Activated CD4-positive, alpha-beta T cell treated with anti-CD3 and anti-CD28 coated beads, Interleukin-2, Interleukin-4, amounts not matched to agents 100 ng/mL and 50 ng/mL, durations not matched to agents 16 hours and 8 hours (primary cell): ENCODE results near the gene ADGRL3.

Experiments
- DNase-seq: peaks from one replicate; pipeline ENCODE4 v3.0.0-alpha.2; 2020; ENCODE audit warnings: low spot score

The ADGRL3 gene

DNA sequence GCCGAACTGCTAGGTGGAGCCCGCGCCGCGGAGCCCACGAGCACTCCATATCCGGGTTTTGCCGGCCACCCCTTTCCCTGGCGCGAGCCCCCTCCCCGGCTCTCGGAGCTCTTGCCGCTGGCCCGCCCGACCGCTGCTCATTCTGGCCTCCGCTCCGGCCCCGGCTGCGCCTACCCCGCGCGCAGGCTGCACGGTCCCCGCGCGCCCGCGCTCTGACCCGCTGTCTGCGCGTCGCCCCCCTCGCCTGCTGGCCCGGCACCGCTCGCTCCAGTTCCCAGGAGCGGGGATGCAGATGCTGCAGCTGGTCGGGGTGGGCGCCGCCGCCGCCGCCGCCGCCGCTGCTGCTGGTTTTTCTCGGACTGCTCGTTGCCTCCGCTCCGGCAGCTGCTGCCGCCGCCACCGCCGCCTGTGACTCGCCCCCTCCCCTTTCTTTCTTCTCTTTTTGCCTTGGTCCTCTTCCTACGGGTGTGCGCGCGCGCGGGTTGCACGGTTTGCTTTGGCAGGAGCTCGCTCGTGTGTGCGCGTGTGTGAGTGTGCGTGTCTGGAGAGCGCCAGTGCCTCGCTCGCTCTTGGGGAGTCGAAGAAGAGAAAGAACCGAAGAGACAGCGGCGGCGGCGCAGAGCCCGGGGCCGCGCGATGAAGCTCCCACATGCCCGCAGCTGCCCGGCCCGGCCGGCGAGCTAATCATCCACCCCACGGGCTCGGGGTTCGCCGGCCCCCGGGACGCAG, at the start of gene ADGRL3:
TSS of gene ADGRL3 (plus strand) at position 140 of the 729 bp plus-strand sequence.
- DNase-seq, result no peak

DNA sequence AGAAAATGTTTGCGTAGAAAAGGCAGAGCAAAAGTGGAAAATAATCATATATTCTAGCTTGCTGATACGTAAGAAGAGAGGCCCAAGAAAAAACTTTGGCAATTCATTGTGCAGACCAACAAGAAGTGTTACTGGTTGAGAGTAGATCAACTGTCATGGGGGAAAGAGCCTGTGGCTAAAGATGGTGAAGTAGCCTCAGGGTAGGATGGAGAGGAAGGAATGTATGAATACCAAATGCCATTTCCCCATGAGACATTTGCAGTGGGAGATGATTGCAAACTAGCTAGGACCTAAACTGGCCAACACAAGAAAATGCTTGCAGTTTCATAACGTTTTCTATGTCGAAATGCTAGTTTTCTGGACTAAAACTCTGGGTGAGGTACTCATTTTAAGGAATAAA, 47.7 kb upstream of the ADGRL3 start:
- no peak for DNase-seq

DNA sequence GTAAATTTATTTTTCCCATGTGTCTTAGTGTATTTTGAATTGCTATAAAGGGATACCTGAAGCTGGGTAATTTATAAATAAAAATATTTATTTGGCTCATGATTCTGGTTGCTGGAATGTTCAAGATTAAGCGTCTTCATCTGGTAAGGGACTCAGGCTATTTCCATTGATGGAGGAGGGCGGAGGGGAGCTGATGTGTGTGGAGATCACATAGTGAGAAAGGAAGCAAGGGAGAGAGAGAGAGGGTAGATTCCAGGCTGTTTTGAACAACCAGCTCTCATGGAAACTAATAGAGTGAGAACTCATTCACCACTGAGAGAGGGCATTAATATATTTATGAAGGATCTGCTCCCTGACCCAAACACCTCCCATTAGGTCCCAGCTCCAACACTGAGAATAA, 39.6 kb upstream of the ADGRL3 start:
- DNase-seq, result no peak

DNA sequence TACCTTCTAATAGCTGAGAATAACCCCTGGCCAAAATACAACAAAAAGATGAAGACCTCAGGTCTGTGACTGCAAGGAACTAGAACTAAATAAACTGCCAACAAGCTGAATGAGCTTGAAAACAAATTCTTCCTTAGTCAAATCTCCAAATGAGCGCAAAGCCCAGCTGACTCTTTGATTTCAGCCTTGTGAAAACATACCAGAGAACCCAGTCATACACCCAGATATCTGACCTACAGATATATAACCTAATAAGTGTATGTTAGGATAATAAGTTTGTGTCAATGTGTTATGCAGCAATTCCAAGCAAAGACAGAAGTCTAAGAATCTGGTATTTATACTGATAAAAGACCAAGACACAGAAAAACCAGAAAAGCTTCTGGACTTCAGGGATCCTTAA, 38.0 kb upstream of the ADGRL3 start:
- no peak for DNase-seq

DNA sequence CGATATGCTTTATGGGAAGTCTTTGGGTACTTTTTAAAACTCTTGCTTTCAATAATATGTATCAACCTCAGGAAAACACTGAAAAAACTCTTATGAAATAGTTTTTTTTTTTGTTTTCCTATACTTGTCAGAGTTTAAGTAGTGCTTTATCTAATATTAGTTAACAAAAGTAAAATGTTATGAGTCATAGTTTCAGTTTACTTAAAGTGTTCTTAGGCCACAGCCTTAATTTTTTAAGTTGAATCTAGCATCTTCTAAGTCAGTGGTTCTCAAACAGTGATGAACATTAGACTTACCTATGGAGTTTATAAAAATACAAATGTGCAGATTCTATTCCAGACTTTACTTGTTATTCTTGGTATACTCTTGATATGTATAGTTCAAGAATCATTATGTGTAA, 26.3 kb upstream of the ADGRL3 start:
- DNase-seq, result no peak

DNA sequence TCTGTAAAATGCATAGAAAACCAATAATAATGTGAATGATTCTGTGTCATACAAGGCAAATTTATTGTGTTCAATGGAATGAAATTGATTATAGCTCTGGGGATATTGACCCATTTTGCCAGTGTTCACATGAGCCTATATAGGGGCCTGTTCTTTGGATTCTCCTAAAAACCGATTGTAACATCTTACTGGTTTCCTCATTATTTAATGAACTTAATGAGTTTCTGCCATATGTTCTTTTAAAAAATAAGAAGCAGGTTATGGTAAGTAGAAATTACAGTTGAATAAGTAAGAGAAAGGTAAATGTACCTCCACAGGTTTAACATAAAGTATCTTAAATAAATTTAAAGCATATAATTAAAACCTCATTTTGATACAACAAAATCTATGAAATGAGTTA, 24.6 kb upstream of the ADGRL3 start:
- DNase-seq, result no peak

DNA sequence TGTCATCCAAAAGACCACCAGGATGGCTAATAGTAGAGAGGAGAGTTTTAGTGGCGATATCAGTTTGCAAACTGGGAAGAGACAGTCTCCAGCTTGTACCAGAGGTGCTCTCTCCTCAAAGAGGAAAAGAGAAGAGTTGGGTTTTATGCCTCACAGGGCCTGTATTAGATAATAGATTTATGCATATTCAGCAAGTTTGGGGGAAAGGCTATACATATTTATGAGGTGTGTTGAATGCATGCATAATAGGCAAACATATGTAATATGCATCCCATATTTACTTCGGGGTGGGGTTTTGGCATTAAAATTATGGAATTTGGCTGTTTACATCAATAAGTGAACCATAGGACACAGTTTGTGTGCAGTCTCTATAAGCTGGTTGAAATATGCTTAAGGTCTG, 22.8 kb upstream of the ADGRL3 start:
- DNase-seq, result no peak

DNA sequence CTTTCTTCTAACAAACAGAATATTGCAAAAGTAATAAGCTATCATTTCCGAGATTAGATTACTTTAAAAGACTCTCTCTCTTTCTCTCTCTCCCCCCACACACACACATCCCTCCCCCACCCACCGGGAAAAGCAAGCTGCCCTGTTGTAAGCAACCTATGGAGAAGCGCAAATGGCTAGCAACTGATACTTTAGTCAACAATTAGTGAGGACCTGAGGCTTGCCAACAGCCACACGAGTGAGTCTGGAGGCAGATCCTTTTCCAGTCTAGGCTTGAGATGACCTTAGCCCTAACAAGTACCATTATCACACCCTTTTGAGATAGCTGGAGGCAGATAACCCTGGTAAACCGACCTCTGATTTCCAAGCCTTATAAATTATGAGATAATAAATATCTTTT, 19.7 kb upstream of the ADGRL3 start:
- no peak for DNase-seq

DNA sequence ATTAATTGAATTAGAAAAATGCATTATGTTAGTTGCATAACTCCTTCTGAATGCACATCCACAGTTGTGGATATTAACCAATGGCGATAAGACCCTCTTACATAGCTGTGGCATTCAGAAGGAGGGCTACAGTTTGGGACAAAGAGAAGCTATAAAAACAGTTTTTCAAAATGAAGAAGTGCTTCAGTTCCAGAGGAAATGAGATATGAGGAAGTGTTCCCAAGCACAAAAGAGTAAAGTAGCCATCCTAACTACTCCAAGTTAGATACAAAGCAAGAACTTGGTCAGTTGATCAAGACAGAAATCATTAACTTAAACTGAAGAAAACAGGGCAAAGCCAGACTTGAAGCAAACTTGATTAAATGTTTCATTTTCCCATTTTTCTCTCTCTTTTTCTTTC, 17.2 kb upstream of the ADGRL3 start:
- DNase-seq, result no peak

DNA sequence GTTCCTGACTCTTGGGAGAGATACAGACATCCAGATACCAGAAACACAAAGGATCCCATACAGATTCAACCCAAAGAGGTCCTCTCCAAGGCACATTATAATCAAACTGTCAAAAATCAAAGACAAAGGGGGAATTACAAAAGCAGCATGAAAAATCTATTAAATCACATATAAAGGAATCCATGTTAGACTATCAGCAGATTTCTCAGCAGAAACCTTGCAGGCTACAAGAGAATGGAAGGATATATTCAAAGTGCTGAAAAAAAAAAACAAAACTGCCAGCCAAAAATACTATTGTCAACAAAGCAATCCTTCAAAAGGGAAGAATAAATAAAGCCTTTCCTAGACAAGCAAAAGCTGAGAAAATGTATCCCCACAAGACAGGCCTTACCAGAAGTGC, 14.8 kb upstream of the ADGRL3 start:
- no peak for DNase-seq

DNA sequence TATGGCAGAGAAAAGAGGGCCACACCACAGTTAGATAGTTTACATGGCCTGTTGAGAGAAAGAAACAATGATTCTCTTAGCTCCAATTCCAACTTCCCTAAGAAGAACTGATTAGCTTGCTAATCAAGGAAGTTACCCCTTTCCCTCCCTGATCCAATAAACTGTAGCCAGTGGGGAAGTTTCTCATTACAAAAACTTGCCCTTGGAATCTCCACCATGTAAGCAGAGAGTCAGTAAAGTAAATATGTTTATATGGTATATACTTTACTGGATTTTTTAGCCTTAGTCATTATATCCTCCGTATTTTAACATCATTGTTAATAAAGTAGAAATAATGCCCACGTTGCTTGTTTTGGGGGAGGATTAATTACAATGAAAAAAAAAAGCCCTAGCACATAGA, 7.7 kb upstream of the ADGRL3 start:
- DNase-seq, result no peak

DNA sequence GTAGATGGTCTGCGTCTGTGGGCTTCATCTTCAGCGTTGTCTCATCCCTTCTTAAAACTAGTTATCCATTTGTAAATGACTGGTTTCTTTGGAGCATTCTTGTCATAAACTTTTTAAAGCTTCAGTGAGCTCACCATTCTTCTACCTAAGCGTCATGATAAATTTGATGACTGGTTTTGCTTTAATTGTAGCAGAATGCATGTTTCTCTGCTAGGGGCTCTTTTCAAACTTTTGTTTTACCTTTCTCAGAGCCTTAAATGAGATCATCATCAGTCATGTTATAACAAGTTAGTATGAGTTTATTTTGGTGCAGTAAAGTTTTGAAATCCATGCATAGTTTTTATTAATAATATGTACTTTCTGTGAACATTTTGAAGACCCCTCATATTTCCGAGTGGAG, 6.3 kb upstream of the ADGRL3 start:
- DNase-seq, result no peak

DNA sequence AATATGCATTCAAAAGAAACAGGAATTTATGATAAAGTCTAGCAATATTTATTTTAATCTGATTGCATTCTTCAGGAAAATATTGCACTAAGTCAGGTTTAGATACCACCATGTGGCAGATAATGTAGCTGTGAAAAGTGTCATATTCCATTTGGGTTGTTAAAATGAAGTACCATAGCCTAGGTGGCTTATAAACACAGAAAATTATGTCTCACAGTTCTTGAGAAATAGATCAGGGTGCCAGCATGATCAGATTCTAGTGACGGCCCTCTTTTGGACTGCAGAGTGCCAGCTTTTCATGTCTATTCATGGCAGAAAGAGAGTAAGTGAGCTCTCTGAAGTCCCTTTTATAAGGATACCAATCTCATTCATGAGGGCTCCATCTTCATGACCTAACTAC, 5.6 kb upstream of the ADGRL3 start:
- no peak for DNase-seq

DNA sequence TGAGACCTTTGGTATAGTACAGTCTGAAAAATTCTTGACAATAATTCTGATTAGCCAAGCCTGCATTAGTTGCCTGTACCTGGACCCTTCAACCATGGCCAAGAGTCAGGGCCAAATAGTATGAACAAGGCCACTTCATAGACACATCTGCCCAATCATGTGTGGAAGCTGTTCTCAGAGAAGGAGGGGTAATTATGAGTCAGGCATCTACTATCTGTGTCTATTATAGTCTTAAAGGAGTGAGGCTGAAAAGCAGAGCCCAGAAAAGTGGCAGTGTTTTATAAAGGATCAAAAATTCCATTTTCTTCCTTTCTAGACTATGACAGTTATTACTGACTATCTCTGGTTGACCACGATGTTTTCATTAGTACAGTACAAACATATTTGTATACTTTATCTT, 5.0 kb upstream of the ADGRL3 start:
- no peak for DNase-seq

DNA sequence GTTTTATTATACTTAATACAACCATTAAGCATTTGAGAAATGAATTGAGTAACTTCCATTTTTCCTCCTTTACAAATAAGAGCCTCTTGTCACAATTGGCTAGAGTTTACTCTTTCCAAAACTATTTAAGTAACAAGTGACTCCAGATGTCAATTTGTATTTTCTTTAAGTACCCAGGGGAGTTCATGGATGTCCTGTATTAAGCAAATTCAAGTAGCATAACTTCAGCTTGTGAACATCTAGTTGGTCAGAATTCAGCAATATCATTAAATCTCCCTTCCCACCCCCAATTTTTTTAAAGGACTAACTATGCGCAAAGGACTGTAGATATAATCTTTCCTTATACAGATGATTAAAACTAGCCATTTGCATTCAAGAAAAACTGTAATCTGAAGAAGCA, 1.4 kb upstream of the ADGRL3 start:
- no peak for DNase-seq

DNA sequence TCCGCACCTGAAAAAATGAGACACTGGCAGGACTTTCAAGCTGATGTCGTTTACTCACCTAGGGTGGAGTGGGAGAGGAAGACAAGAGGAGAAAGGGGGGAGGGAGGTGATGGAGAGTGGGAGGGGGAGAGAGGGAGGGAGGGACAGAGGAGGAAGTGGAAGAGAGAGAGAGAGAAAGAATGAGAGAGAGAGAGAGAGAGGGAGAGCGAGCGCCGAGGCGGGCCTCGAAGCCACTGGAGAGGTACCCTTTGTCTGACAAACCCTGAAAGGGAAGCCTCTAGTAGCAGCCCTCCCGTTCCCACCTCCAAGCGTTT, 296 bp upstream of the ADGRL3 start:
- no peak for DNase-seq

DNA sequence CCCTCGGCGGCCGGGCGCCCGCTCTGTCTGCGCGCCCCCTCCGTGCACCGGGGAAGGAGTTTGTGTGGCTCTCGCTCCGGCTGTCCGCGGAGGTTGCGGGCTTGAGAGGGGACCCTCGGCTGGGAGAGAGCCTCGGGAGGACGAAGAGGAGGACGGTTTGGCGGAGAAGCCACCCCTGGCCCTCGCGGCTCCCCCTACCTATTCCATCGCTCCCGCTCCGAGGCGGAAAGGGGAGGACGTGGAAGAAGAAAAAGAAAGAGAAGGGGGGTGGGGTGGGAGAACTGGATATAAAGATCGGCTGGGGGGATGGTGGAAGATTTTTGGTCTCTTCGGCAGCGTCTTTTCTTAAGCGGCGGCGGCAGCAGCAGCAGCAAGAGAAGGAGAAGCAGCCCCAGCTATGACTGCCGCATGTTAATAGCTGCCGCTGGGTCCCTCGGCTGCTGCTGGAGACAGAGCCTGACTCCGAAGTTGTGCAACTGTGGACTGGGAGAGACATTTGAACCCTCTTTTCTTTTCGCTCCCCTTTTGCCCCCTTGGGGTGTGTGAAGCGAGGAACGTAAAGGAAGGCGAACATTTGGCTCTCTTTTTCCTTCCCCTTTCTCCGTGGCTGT, 895 bp downstream of the ADGRL3 start:
- DNase-seq, result no peak

DNA sequence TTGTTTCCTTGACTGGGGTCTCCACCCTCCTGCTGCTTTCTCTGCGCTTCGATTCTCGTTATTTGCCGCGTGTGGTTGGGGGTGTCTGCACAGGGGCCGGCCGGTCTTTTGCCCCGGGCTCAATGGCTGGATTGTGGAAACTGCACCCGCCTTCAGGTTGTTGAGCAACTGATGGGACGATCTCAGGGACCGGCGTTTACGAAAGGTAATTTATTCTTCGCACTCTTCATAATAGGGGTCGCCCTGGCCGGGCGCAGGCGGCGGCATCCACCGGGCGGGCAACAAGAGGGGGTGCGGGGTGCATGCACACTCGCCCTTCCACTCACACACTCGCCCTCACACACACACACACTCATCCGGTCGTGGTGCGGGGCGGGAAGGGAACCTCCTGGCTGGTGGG, 1.4 kb downstream of the ADGRL3 start:
- DNase-seq, result no peak

DNA sequence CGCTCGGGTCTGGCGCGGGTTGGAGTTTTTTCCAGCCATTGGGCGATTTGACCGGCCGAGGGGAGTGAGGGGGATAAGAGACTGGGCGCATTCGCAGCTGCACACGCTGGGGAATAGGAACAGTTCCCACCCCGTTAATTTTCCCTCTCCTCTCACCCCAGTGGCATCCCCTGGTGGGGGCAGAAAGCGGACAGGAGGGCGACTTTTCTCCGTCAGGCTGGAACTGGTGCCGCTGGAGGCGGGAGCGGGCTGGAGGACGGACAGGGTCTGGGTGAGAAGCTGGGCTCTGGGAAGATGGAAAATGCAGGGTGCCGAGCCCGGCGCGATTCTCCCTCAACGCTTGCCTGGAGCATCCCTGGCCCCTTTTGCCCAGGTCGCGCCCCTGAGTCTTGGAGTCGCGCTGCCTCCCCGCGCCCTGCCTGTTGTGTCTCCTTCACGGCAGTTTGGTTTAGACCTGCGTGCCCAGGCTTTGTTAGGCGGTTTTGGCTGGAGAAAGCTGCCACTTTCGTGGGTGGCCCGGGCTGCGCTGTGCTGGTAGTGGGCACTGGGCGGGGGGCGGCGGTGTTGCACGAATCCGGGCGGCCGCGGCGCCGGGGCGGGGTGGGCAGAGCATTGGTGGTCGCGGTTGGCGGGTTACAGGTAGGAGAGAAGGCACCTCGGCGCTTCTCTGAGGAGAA, 2.0 kb downstream of the ADGRL3 start:
- no peak for DNase-seq

DNA sequence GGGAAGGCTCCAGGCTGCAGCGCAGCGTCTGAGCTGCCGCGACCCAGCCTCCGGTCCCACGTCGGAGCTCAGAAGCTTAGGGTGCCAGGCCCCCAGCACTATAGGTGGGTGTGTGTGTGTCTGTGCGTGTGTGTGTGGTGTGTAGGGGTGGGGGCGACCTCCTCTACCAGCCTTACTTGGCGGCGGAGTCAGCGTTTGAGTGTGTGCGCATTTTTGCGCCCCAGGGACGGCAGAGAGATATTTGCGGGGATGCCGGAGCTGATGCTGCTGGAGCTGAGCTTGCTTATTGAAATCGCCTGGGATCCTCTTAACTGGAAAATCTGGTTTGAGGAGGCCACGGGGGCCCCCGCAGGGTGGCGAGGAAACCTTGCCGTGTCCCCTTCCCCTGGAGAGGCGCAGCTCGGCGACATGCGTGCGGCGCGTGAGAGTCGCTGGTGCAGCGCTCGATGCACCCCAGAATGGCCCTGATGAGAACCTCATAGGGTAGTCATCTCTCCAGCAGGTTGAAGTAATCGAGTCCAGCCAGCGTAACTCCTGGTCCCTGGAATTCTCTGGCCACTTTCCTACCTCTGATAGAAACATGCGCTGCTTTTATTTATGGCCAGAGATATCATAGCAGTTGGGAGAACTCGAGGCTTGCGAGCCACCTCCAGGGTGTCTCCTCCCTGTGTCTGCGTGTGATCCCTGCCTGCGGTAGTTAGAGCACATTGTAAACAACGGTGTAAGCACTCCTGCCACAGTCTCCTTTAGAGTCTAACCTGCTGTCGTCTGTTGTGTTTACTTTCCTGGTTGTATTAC, 2.7 kb downstream of the ADGRL3 start:
- DNase-seq, result no peak

DNA sequence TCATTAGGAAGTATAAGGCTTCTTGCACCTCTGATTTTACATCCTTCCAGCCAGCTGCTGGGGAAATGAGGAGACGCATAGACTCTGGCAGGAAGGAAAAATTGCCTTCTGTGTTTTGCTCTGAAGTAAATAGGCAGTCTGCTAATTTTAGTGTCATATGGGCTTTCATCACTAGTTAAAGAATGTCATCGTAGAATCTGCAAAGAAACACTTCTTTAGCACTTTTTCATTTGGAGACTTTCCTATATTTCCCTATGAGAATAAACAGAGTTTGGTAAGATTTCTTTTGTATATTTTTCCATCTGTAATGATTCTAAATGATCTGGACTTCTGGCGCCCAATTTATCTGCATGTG, 3.3 kb downstream of the ADGRL3 start:
- DNase-seq, result no peak

DNA sequence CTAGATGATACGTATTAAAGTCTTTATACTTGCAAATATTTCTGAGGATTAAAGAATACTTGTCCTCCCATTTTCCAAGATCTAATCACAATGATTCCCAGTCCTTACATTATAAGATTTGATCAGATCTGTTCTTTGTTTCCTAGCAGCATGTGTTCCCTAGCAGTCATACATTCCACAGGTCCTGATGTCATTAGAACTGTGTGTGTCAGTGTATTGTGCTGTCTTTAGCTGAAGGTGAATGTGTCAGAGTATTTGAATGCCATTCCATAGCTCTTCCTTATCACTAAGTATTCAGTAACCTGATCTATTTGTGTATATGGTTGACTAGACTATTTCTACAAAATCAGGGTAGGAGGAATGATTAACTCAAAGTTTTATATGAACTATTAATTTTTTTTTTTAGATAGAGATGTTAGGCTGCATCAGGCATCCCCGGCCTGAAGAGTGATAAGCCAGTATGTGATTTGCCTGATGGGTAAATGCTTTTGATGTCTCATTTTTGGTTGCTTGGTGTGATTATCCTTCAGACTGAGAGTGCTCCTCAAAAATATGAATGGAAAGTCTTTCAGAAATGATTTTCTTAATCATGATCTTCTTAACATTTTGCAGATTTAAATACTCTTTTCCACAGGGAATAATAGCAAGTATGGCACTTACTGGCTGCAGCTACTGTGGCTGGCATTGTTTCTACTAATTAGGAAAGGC, 4.4 kb downstream of the ADGRL3 start:
- DNase-seq, result no peak
